ENCODE results near the gene FCAMR.

GRCh38 chr1:206930210-206930798, 40.0 kb downstream of the FCAMR start:
- TF ChIP-seq, protein P1, sequence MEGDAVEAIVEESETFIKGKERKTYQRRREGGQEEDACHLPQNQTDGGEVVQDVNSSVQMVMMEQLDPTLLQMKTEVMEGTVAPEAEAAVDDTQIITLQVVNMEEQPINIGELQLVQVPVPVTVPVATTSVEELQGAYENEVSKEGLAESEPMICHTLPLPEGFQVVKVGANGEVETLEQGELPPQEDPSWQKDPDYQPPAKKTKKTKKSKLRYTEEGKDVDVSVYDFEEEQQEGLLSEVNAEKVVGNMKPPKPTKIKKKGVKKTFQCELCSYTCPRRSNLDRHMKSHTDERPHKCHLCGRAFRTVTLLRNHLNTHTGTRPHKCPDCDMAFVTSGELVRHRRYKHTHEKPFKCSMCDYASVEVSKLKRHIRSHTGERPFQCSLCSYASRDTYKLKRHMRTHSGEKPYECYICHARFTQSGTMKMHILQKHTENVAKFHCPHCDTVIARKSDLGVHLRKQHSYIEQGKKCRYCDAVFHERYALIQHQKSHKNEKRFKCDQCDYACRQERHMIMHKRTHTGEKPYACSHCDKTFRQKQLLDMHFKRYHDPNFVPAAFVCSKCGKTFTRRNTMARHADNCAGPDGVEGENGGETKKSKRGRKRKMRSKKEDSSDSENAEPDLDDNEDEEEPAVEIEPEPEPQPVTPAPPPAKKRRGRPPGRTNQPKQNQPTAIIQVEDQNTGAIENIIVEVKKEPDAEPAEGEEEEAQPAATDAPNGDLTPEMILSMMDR (IDR thresholded peaks at IDR 0.05; ENCODE audit: extremely low read depth in 1 of 2, insufficient read depth in 1 of 2, low read depth in 1 of 2, low read length in 2 of 2), result no peak
- TF ChIP-seq POLR2A (IDR thresholded peaks at IDR 0.05; ENCODE audit: low read depth, low read length) (no peak), GATA2 (IDR thresholded peaks at IDR 0.05; ENCODE audit: insufficient read depth, insufficient read length, low read depth, low read length) (no peak), EZH2 (IDR thresholded peaks at IDR 0.05; ENCODE audit: borderline replicate concordance, low read depth, low read length, severe bottlenecking) (no peak), FOS (IDR thresholded peaks at IDR 0.05; ENCODE audit: borderline replicate concordance, insufficient read depth, low read length) (no peak), POLR2AphosphoS5 (IDR thresholded peaks at IDR 0.05; ENCODE audit: insufficient read depth, low read depth, low read length) (no peak), MYC (IDR thresholded peaks at IDR 0.05; ENCODE audit: low read depth, low read length) (no peak)

Data from endothelial cell of umbilical vein (primary cell).